Fibroblast of villous mesenchyme (primary cell): ENCODE results near the gene GGA2. TPM values are rescaled to one million over a fixed set of nuclear protein-coding genes. Genes with fewer than 3 reads are reported as not detected.
"Not testable (repeated sequence)": the region's sequence is repeated elsewhere in the genome, so short reads cannot be mapped to it uniquely, and the experiment has no call there.

ENCODE experiments used
- DNase-seq: peaks from one replicate; pipeline ENCODE4 v3.0.0-alpha.2; 2010; ENCODE audit warnings: low read depth
- H3K4me3 ChIP-seq: 2 replicates; pipeline ENCODE4 v1.5.1; 2011; ENCODE audit warnings: low read depth, mild to moderate bottlenecking, low read length
- total RNA-seq: library from RNA; depleted of rRNA; stranded (reverse); fragments of >200 nt; gene quantifications from 2 replicates; pipeline ENCODE4 v1.2.3, GENCODE V29; 2012
- TF ChIP-seq, protein P1 (sequence below): IDR thresholded peaks from 2 replicates; pipeline ENCODE4 v1.5.1; 2012; ENCODE audit warnings: low read depth, mild to moderate bottlenecking, low read length; ENCODE audit not compliant: insufficient read depth

The GGA2 gene
- total RNA-seq, 1 donor: 24.2 TPM

- TF ChIP-seq, protein P1, sequence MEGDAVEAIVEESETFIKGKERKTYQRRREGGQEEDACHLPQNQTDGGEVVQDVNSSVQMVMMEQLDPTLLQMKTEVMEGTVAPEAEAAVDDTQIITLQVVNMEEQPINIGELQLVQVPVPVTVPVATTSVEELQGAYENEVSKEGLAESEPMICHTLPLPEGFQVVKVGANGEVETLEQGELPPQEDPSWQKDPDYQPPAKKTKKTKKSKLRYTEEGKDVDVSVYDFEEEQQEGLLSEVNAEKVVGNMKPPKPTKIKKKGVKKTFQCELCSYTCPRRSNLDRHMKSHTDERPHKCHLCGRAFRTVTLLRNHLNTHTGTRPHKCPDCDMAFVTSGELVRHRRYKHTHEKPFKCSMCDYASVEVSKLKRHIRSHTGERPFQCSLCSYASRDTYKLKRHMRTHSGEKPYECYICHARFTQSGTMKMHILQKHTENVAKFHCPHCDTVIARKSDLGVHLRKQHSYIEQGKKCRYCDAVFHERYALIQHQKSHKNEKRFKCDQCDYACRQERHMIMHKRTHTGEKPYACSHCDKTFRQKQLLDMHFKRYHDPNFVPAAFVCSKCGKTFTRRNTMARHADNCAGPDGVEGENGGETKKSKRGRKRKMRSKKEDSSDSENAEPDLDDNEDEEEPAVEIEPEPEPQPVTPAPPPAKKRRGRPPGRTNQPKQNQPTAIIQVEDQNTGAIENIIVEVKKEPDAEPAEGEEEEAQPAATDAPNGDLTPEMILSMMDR: no peak
- H3K4me3 ChIP-seq: no peak overlapping the region
- DNase-seq: no peak
These were observed 8.2 kb upstream of the GGA2 start for GRCh38 chr16:23518435-23518891.

DNA sequence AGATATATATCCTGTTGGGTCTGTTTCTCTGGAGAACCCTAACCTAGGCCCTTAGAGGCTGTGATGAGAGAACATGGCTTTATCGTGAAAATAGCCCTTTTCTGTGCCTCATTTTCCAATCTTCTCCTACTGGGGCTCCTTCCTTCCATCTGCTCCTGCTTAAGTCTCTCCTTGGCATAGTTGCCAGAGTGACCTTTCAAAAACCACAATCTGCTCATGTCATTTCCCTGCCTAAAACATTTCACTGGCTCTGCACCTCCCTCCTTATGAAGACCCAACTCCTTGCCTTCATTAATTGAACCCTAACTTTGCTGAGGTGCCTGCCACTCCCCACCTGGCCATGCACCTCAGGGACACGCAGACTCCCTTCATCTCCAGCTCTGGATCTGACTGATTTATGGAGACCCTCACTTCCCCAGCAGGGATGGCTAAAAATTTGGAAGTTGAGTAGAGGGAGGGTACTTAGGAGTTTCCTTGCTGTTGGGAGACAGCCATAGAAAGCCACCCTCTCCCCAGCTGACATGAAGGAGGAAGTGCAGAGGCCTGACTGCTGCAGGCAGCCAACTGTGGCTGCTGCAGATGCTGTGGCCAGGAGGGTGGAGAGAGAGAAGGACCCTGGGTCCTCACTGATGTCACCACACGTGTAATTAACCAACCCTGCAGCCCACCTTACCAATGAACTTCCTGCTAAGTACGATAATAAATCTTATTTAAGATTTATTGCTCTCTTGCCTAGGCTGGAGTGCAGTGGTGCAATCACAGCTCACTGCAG lies 6.3 kb upstream of the GGA2 start:
- TF ChIP-seq, protein P1: no peak
- no peak for DNase-seq
- H3K4me3 ChIP-seq: no peak overlapping the region

DNA sequence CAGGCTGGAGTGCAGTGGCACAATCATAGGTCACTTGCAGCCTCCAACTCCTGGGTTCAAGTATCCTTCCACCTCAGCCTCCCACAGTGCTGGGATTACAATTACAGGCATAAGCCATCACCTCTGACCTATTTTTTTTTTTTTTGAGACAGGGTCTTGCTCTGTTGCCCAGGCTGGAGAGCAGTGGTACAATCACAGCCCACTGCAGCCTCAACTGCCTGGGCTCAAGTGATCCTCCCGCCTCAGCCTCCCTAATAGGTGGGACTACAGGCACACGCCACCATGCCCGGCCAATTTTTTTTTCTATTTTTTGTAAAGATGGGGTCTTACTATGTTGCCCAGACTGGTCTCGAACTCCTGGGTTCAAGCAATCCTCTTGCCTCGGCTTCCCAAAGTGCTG lies 5.6 kb upstream of the GGA2 start:
- no peak for DNase-seq
- no peak overlapping the region for H3K4me3 ChIP-seq
- TF ChIP-seq, protein P1: no peak

GRCh38 chr16:23514381-23515152 lies 4.3 kb upstream of the GGA2 start:
- TF ChIP-seq, protein P1: no peak
- H3K4me3 ChIP-seq: no peak overlapping the region
- no peak for DNase-seq

- H3K4me3 ChIP-seq: no peak overlapping the region
- DNase-seq: no peak
- TF ChIP-seq, protein P1: no peak
These were observed 1.9 kb upstream of the GGA2 start for GRCh38 chr16:23512168-23512695.

DNA sequence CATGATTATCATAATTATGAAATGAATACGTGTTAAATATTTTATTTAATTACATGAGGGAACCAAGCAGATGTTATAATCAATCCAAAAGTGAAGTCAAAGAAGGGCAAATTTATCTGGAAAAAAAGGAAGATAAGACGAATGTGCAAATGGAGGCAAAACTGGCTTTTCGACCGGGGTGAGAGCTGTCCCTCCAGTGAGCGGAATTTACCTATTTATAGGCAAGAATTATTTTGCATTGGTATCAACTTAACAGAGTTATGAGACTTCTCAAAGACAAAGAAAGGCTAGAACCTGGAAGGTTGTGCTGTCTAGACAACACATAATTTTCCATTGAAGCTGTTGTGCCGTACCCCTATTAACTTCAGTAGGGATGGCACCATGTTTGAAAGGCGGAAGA lies 1.4 kb upstream of the GGA2 start:
- DNase-seq: no peak
- TF ChIP-seq, protein P1: no peak
- no peak overlapping the region for H3K4me3 ChIP-seq

DNA sequence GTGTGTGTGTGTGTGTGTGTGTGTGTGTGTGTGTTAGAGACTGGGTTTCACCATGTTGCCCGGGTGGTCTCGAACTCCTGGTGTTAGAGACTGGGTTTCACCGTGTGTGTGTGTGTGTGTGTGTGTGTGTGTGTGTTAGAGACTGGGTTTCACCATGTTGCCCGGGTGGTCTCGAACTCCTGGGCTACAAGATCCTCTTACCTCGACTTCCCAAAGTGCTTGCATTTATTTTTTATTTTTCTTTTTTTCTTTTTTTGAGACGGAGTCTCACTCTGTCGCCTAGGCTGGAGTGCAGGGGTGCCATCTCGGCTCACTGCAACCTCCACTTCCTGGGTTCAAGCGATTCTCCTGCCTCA lies 599 bp upstream of the GGA2 start:
- DNase-seq: not testable (repeated sequence)
- peak overlapping the region; percentile 61 for H3K4me3 ChIP-seq
